Uterus (tissue), 2 donors: ENCODE data around the gene CACNA1E.

Experiments
- CTCF ChIP-seq, 4 experiments: fragments of 200-600 bp in 2 of 4; fragments of 450-650 bp in 2 of 4; sonication (generic) in 2 of 4; IDR thresholded peaks; one replicate each; pipeline ENCODE4 v1.5.1; 2016 to 2019; ENCODE audit warnings: antibody characterized with exemption in 4 of 4, mild to moderate bottlenecking in 2 of 4, moderate library complexity in 1 of 4
- POLR2A ChIP-seq, 2 donors: fragments of 450-650 bp; IDR thresholded peaks; one replicate each; pipeline ENCODE4 v1.6.1; 2016; ENCODE audit warnings: antibody characterized with exemption in 2 of 2, mild to moderate bottlenecking in 1 of 2, moderate library complexity in 1 of 2

GRCh38 chr1:181732218-181732990 is 249.1 kb downstream of the CACNA1E start:
- TF ChIP-seq CTCF (IDR thresholded peaks at IDR 0.05) (no peak), POLR2A (IDR thresholded peaks at IDR 0.05) (no peak)
